K562 (cell line): ENCODE measurements around the gene CEP19. TPM values are rescaled to one million over a fixed set of nuclear protein-coding genes. Genes with fewer than 3 reads are reported as not detected.

ENCODE experiments used
- ATAC-seq: fragments of 200-7000 bp; cut with Tn5 transposase; 3 replicates; pipeline ENCODE4 v1.9.1; 2020; ENCODE audit warnings: moderate library complexity
- BruUV-seq: library from RNA; stranded (reverse); fragments of 400-500 nt; replicated peaks from 2 replicates; lab custom pipeline; 2021; lab: Mats Ljungman, UMichigan
- CTCF ChIA-PET: fragments of 300-600 bp; formaldehyde crosslinking; extraction: SDS; loops from one replicate; lab custom pipeline; 2021; ENCODE audit warnings: low intra/inter-chr PET ratio; lab: Yijun Ruan, JAX
- POLR2A ChIA-PET: fragments of 300-600, 350-650 bp; sonication (Branson Sonifier 250); formaldehyde crosslinking; extraction: SDS; loops from one replicate; lab custom pipeline; 2021; ENCODE audit warnings: antibody characterized with exemption, inconsistent platforms; lab: Yijun Ruan, JAX
- DNase-seq, 4 experiments: peaks; one replicate each; pipeline versions ENCODE4 v3.0.0 to v3.0.0-alpha.2; 2011 to 2018; ENCODE audit warnings: low spot score in 3 of 4, mixed read lengths in 3 of 4; ENCODE audit errors: extremely low read depth in 1 of 4
- FAIRE-seq: peaks from 2 replicates; lab custom pipeline; 2011; peaks lifted over from hg19 to GRCh38; lab: Jason Lieb, UNC
- H2AFZ ChIP-seq: 2 replicates; pipeline ENCODE4 v1.6.0; 2011; ENCODE audit warnings: low read depth, low read length, control low read depth, inconsistent platforms
- H3K27ac ChIP-seq: fragments of 200-600 bp; 3 replicates; pipeline ENCODE4 v1.8.0; 2011; ENCODE audit warnings: low read depth, mild to moderate bottlenecking, control low read depth, inconsistent platforms, low read length, moderate library complexity, mixed read lengths; ENCODE audit errors: extremely low read depth
- H3K27me3 ChIP-seq, 2 experiments: fragments of 300-600 bp in 1 of 2; 2 replicates in 1 of 2; 3 replicates in 1 of 2; pipeline versions ENCODE4 v1.6.0 to v1.8.0; 2011; ENCODE audit warnings: inconsistent platforms in 2 of 2, low read length in 2 of 2, mild to moderate bottlenecking in 1 of 2, mixed read lengths in 1 of 2, moderate library complexity in 1 of 2; ENCODE audit not compliant: control insufficient read depth in 2 of 2, insufficient read depth in 2 of 2
- H3K36me3 ChIP-seq: fragments of 300-600 bp; 3 replicates; pipeline ENCODE4 v1.8.0; 2011; ENCODE audit warnings: mild to moderate bottlenecking, low read length, inconsistent platforms; ENCODE audit not compliant: control insufficient read depth, insufficient read depth
- H3K4me1 ChIP-seq, 2 experiments: fragments of 200-600 bp in 1 of 2; replicated peaks in 1 of 2; 2 replicates in 1 of 2; 3 replicates in 1 of 2; pipeline versions ENCODE4 v1.5.1 to v1.8.0; 2011; ENCODE audit warnings: inconsistent platforms in 2 of 2, low read length in 2 of 2, mild to moderate bottlenecking in 1 of 2, mixed read lengths in 1 of 2, moderate library complexity in 1 of 2; ENCODE audit not compliant: control insufficient read depth in 2 of 2, insufficient read depth in 2 of 2
- H3K4me2 ChIP-seq: 2 replicates; pipeline ENCODE4 v1.6.1; 2011; ENCODE audit warnings: low read length, control low read depth, inconsistent platforms, mixed read lengths; ENCODE audit not compliant: insufficient read depth
- H3K4me3 ChIP-seq: fragments of 200-600 bp; sonication (generic), shearing (Covaris generic); 2 replicates; pipeline ENCODE4 v1.5.1; 2016; ENCODE audit warnings: control low read depth, inconsistent platforms
- H3K79me2 ChIP-seq: fragments of 200-600 bp; 3 replicates; pipeline ENCODE4 v1.8.0; 2011; ENCODE audit warnings: low read length, inconsistent platforms; ENCODE audit not compliant: control insufficient read depth, insufficient read depth
- H3K9ac ChIP-seq, 2 experiments: 2 replicates each; pipeline versions ENCODE4 v1.6.0 to v1.6.1; 2011; ENCODE audit warnings: low read depth in 2 of 2, low read length in 2 of 2, control low read depth in 1 of 2, inconsistent platforms in 1 of 2, mild to moderate bottlenecking in 1 of 2, mixed read lengths in 1 of 2; ENCODE audit not compliant: insufficient read depth in 1 of 2
- H3K9me1 ChIP-seq: one replicate; pipeline ENCODE4 v1.6.0; 2011; ENCODE audit warnings: inconsistent platforms, mild to moderate bottlenecking, low read length, moderate library complexity; ENCODE audit not compliant: control insufficient read depth, insufficient read depth
- H3K9me3 ChIP-seq: replicated peaks from 2 replicates; pipeline ENCODE4 v1.5.1; 2011; ENCODE audit warnings: low read depth, low read length, inconsistent platforms; ENCODE audit not compliant: control insufficient read depth, insufficient read depth
- H4K20me1 ChIP-seq: replicated peaks from 2 replicates; pipeline ENCODE4 v1.6.1; 2011; ENCODE audit warnings: low read length, inconsistent platforms, mixed read lengths; ENCODE audit not compliant: control insufficient read depth, insufficient read depth
- BACH1 ChIP-seq: fragments of 200-800 bp; sonication (Bioruptor generic); IDR thresholded peaks from 2 replicates; pipeline ENCODE4 v1.6.1; 2016; ENCODE audit warnings: missing genetic modification characterization, missing compliant biosample characterization
- BCOR ChIP-seq: fragments of 450-650 bp; IDR thresholded peaks from 2 replicates; pipeline ENCODE4 v1.6.1; 2016
- CHAMP1 ChIP-seq: fragments of 450-650 bp; IDR thresholded peaks from 2 replicates; pipeline ENCODE4 v1.6.1; 2016; ENCODE audit warnings: mild to moderate bottlenecking
- EWSR1 ChIP-seq: fragments of 450-650 bp; IDR thresholded peaks from 2 replicates; pipeline ENCODE4 v1.6.1; 2018; ENCODE audit warnings: borderline replicate concordance, mild to moderate bottlenecking, low read depth, moderate library complexity; ENCODE audit not compliant: partially characterized antibody
- GMEB1 ChIP-seq: fragments of 250-450 bp; sonication (Bioruptor Pico); IDR thresholded peaks from 2 replicates; pipeline ENCODE4 v1.4.0; 2020; ENCODE audit warnings: mild to moderate bottlenecking
- HDAC3 ChIP-seq: fragments of 450-650 bp; IDR thresholded peaks from 2 replicates; pipeline ENCODE4 v1.6.1; 2018; ENCODE audit warnings: borderline replicate concordance, mild to moderate bottlenecking, moderate library complexity; ENCODE audit not compliant: partially characterized antibody
- HDAC8 ChIP-seq: fragments of 450-650 bp; IDR thresholded peaks from 2 replicates; pipeline ENCODE4 v1.6.1; 2016; ENCODE audit warnings: mild to moderate bottlenecking, missing genetic modification characterization, moderate library complexity, missing compliant biosample characterization
- HNRNPH1 ChIP-seq: fragments of 200-400 bp; formaldehyde crosslinking; optimal IDR thresholded peaks from 2 replicates; pipeline ENCODE3; 2017; ENCODE audit warnings: low read depth, mild to moderate bottlenecking, low read length, moderate library complexity
- HOMEZ ChIP-seq: fragments of 250-450 bp; sonication (Bioruptor Pico); IDR thresholded peaks from 2 replicates; pipeline ENCODE4 v1.4.0; 2020; ENCODE audit warnings: mild to moderate bottlenecking, moderate library complexity
- IFI16 ChIP-seq: fragments of 250-450 bp; sonication (Bioruptor Pico); IDR thresholded peaks from 2 replicates; pipeline ENCODE4 v2.1.2; 2022; ENCODE audit warnings: mild to moderate bottlenecking, inconsistent platforms
- TGIF2 ChIP-seq: sonication (generic); formaldehyde crosslinking; IDR thresholded peaks from 2 replicates; pipeline ENCODE4 v1.8.1; 2022; ENCODE audit warnings: mild to moderate bottlenecking, missing genetic modification reagents, moderate library complexity
- TRIM24 ChIP-seq, 2 experiments: fragments of 450-650 bp; IDR thresholded peaks; 2 replicates each; pipeline ENCODE4 v1.6.1; 2016
- ZNF445 ChIP-seq: fragments of 250-450 bp; sonication (Bioruptor Pico); IDR thresholded peaks from 2 replicates; pipeline ENCODE4 v1.4.0; 2020; ENCODE audit warnings: low read depth, mild to moderate bottlenecking, moderate library complexity
- WGBS: fragments of 100-300 bp; shearing (Covaris generic); methylation state at CpG from one replicate; pipeline ENCODE4 v1.1.6; 2016; ENCODE audit warnings: low coverage, mixed read lengths; ENCODE audit not compliant: insufficient coverage; ENCODE audit errors: missing lambda C conversion rate; 5-methylcytosine and 5-hydroxymethylcytosine counted together
- in situ Hi-C: fragments of 300-500 bp; cut with MboI; formaldehyde crosslinking; loops from 4 replicates; pipeline ENCODE4 v1.15.0; 2018; ENCODE audit warnings: inconsistent platforms, mixed read lengths
- intact Hi-C: fragments of 100-400 bp; cut with micrococcal nuclease; formaldehyde crosslinking; loops from 2 replicates; pipeline ENCODE4 v1.14.2; 2022
- polyA plus RNA-seq, 8 experiments: library from polyadenylated mRNA; depleted of rRNA in 4 of 8; stranded (reverse) in 5 of 8; unstranded in 3 of 8; fragments of >200 nt; fragmentation: Nextera tagmentation in 2 of 8; fragmentation: Illumina TruSeq in 1 of 8; extraction: Ambion mirVana in 2 of 8; extraction: Trizol in 1 of 8; gene quantifications; 2 replicates each; pipeline versions ENCODE4 v1.2.1 to v1.2.3, GENCODE V29; 2011 to 2014; ENCODE audit warnings: inconsistent platforms in 1 of 8, missing spikeins in 1 of 8
- total RNA-seq, 7 experiments: library from RNA; depleted of rRNA in 6 of 7; stranded (reverse); fragments of >200 nt in 6 of 7; fragmentation: Illumina TruSeq in 2 of 7; extraction: Trizol in 2 of 7; gene quantifications; 2 replicates each; pipeline versions ENCODE4 v1.2.1 to v1.2.3, GENCODE V29; 2011 to 2021; ENCODE audit warnings: low replicate concordance in 1 of 7
- TF ChIP-seq, protein P1 (sequence below): fragments of 200-800 bp; sonication (Bioruptor generic); IDR thresholded peaks from 2 replicates; pipeline ENCODE4 v1.6.1; 2017; ENCODE audit warnings: missing genetic modification characterization, missing compliant biosample characterization
- TF ChIP-seq, protein P2 (sequence below): sonication (generic); IDR thresholded peaks from 2 replicates; pipeline ENCODE4 v1.6.1; 2016

CEP19 gene
- total and polyA plus RNA-seq, 9 of the 15 experiments (the other 6 are each of a cell fraction or from before 2014, with no cell fraction given), result 2.5 to 4.5 (median 3.7) TPM

DNA sequence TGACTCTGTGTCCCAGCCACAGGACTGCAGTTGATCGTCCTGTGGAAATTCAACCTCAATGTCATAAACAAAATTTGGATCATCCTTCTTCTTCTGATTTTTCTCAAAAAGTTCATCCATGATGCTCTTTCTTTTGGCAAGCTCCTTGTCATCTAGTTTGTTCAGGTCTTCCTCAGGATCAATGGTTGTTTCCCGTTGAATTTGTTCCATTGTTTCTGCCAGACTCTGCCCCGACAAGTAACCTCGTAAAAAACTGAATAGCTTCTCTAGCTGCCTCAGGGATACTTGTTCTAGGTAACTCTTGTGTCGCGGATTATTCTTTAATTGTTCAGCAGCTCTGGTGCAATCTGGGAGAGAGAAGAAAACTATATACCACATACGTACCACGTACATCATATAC is 4.5 kb downstream of the CEP19 start:
- H3K4me2 ChIP-seq, result no peak overlapping the region
- WGBS, result 84% methylated on average over 8 of the region's 8 CpGs
- CTCF ChIA-PET, result no interaction called here
- H2AFZ ChIP-seq, result no peak overlapping the region
- H3K9ac ChIP-seq, result no peak overlapping the region
- no peaks in the 10 kb centered on the region for H3K9me3 ChIP-seq
- no peak for FAIRE-seq
- DNase-seq, result no peak
- H3K4me1 ChIP-seq, result peaks cover 6 to 12% of the 10 kb centered on the region in 2 experiments; a peak in 4 of 5 replicates
- H3K79me2 ChIP-seq, result 0 out of 3 replicates have a peak, but pooled peaks cover under 1% of the 10 kb centered on the region
- no peak overlapping the region for H3K4me3 ChIP-seq
- H3K27me3 ChIP-seq, result no peaks in the 10 kb centered on the region
- no peaks in the 10 kb centered on the region for H3K9me1 ChIP-seq
- in situ Hi-C loops, result no loop called here
- no peak overlapping the region for H3K27ac ChIP-seq
- no peaks in the 10 kb centered on the region for H4K20me1 ChIP-seq
- intact Hi-C loops, result no loop called here
- ATAC-seq, result no peak
- no TSS peak for BruUV-seq
- H3K36me3 ChIP-seq, result no peaks in the 10 kb centered on the region
- POLR2A ChIA-PET, result interaction anchor here (1.0 kb wide), 1 partner anchor 11 kb away, joined by 4 read pairs; no protein-coding TSS in a partner anchor
- TF ChIP-seq CHAMP1 (no peak), TRIM24 (IDR thresholded peaks at IDR 0.05) (no peak), BACH1 (no peak), HDAC3 (no peak), EWSR1 (no peak), HNRNPH1 (no peak), TGIF2 (CRISPR knock-in tag) (no peak), BCOR (no peak), HOMEZ (CRISPR knock-in tag) (no peak), HDAC8 (tag) (no peak), GMEB1 (CRISPR knock-in tag) (no peak), ZNF445 (no peak), IFI16 (CRISPR knock-in tag) (no peak)
- TF ChIP-seq, protein P1, sequence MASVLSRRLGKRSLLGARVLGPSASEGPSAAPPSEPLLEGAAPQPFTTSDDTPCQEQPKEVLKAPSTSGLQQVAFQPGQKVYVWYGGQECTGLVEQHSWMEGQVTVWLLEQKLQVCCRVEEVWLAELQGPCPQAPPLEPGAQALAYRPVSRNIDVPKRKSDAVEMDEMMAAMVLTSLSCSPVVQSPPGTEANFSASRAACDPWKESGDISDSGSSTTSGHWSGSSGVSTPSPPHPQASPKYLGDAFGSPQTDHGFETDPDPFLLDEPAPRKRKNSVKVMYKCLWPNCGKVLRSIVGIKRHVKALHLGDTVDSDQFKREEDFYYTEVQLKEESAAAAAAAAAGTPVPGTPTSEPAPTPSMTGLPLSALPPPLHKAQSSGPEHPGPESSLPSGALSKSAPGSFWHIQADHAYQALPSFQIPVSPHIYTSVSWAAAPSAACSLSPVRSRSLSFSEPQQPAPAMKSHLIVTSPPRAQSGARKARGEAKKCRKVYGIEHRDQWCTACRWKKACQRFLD, result no peak
- TF ChIP-seq, protein P2, sequence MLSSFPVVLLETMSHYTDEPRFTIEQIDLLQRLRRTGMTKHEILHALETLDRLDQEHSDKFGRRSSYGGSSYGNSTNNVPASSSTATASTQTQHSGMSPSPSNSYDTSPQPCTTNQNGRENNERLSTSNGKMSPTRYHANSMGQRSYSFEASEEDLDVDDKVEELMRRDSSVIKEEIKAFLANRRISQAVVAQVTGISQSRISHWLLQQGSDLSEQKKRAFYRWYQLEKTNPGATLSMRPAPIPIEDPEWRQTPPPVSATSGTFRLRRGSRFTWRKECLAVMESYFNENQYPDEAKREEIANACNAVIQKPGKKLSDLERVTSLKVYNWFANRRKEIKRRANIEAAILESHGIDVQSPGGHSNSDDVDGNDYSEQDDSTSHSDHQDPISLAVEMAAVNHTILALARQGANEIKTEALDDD, result no peak
